Cardiac muscle cell (in vitro differentiated cells and primary cell): Measurements from ENCODE around the gene TEPSIN. TPM values are rescaled to one million over a fixed set of nuclear protein-coding genes. Genes with fewer than 3 reads are reported as not detected.

Source experiments
- DNase-seq, 2 donors: peaks; one replicate each; pipeline versions ENCODE4 v3.0.0 to v3.0.0-alpha.2; 2010 to 2017; ENCODE audit warnings: low read depth in 1 of 2, low spot score in 1 of 2
- H3K27ac ChIP-seq: fragments of 200-600 bp; sonication (generic); 2 replicates; pipeline ENCODE4 v1.5.1; 2016
- H3K27me3 ChIP-seq: fragments of 200-600 bp; sonication (generic); 2 replicates; pipeline ENCODE4 v1.6.0; 2016; ENCODE audit warnings: control low read depth
- H3K36me3 ChIP-seq: fragments of 200-600 bp; sonication (generic); 2 replicates; pipeline ENCODE4 v1.5.1; 2016; ENCODE audit warnings: control low read depth
- H3K4me1 ChIP-seq: fragments of 200-600 bp; sonication (generic); 2 replicates; pipeline ENCODE4 v1.8.1; 2017; ENCODE audit warnings: low read depth, mild to moderate bottlenecking, mixed run types
- H3K4me3 ChIP-seq: fragments of 200-600 bp; sonication (generic); 2 replicates; pipeline ENCODE4 v1.5.1; 2016; ENCODE audit warnings: mild to moderate bottlenecking
- H3K9me3 ChIP-seq: fragments of 200-600 bp; sonication (generic); 2 replicates; pipeline ENCODE4 v1.5.1; 2017; ENCODE audit warnings: low read depth, mild to moderate bottlenecking, control low read depth
- CTCF ChIP-seq: IDR thresholded peaks from 2 replicates; pipeline ENCODE4 v1.5.1; 2012; ENCODE audit warnings: low read depth, mild to moderate bottlenecking, low read length
- polyA plus RNA-seq: library from polyadenylated mRNA; unstranded; fragments of >200 nt; fragmentation: Nextera tagmentation; extraction: Ambion mirVana; gene quantifications from 2 replicates; pipeline ENCODE4 v1.2.1, GENCODE V29; 2016
- total RNA-seq: library from RNA; depleted of rRNA; stranded (reverse); fragments of >200 nt; gene quantifications from 2 replicates; pipeline ENCODE4 v1.2.3, GENCODE V29; 2016

Gene TEPSIN
- total and polyA plus RNA-seq, 2 experiments from 2014 or later = 34.8 to 52.5 TPM

- DNase-seq = no peak
- no peak for TF ChIP-seq CTCF
- Histone ChIP-seq H3K36me3 (no peaks in the 10 kb centered on the region), H3K9me3 (no peaks in the 10 kb centered on the region), H3K27me3 (no peaks in the 10 kb centered on the region), H3K4me1 (no peaks in the 10 kb centered on the region), H3K4me3 (no peak overlapping the region), H3K27ac (no peak overlapping the region)
Measured at GRCh38 chr17:81208651-81209050, 30.2 kb downstream of the TEPSIN start.

- DNase-seq = no peak
- H3K27ac ChIP-seq = no peak overlapping the region
- no peaks in the 10 kb centered on the region for H3K4me1 ChIP-seq
- H3K9me3 ChIP-seq = no peaks in the 10 kb centered on the region
- no peaks in the 10 kb centered on the region for H3K27me3 ChIP-seq
- no peaks in the 10 kb centered on the region for H3K36me3 ChIP-seq
- no peak for TF ChIP-seq CTCF
- H3K4me3 ChIP-seq = no peak overlapping the region
Measured at GRCh38 chr17:81207610-81208581, 31.0 kb downstream of the TEPSIN start.

GRCh38 chr17:81206657-81207056 is 32.2 kb downstream of the TEPSIN start:
- H3K4me1 ChIP-seq = no peaks in the 10 kb centered on the region
- no peak overlapping the region for H3K27ac ChIP-seq
- H3K4me3 ChIP-seq = no peak overlapping the region
- no peak for TF ChIP-seq CTCF
- H3K27me3 ChIP-seq = no peaks in the 10 kb centered on the region
- no peak for DNase-seq
- no peaks in the 10 kb centered on the region for H3K36me3 ChIP-seq
- no peaks in the 10 kb centered on the region for H3K9me3 ChIP-seq

GRCh38 chr17:81206166-81206565 is 32.7 kb downstream of the TEPSIN start:
- Histone ChIP-seq H3K27ac (no peak overlapping the region), H3K4me3 (no peak overlapping the region), H3K9me3 (no peaks in the 10 kb centered on the region), H3K36me3 (no peaks in the 10 kb centered on the region), H3K4me1 (no peaks in the 10 kb centered on the region), H3K27me3 (no peaks in the 10 kb centered on the region)
- no peak for DNase-seq
- no peak for TF ChIP-seq CTCF

GRCh38 chr17:81204578-81204977 is 34.3 kb downstream of the TEPSIN start:
- no peak for TF ChIP-seq CTCF
- no peaks in the 10 kb centered on the region for H3K4me1 ChIP-seq
- no peak for DNase-seq
- no peak overlapping the region for H3K4me3 ChIP-seq
- no peaks in the 10 kb centered on the region for H3K27me3 ChIP-seq
- H3K9me3 ChIP-seq = no peaks in the 10 kb centered on the region
- H3K27ac ChIP-seq = no peak overlapping the region
- H3K36me3 ChIP-seq = no peaks in the 10 kb centered on the region
